NCI-H345 (cell line): Measurements from ENCODE around the gene SH3GL1.

ENCODE experiments used
- DNase-seq: peaks from one replicate; lab custom pipeline; 2025; lab: John Stamatoyannopoulos, UW

The SH3GL1 gene

GRCh38 chr19:4431808-4432674 is 31.7 kb upstream of the SH3GL1 start:
- no peak for DNase-seq

GRCh38 chr19:4431296-4431695 is 30.9 kb upstream of the SH3GL1 start:
- no peak for DNase-seq

GRCh38 chr19:4430760-4431159 is 30.4 kb upstream of the SH3GL1 start:
- DNase-seq = no peak

GRCh38 chr19:4429771-4430171 is 29.4 kb upstream of the SH3GL1 start:
- DNase-seq = no peak

- DNase-seq = no peak
Measured at GRCh38 chr19:4429256-4429655, 28.9 kb upstream of the SH3GL1 start.

GRCh38 chr19:4428326-4428975 is 28.1 kb upstream of the SH3GL1 start:
- DNase-seq = no peak

- DNase-seq = no peak
Measured at GRCh38 chr19:4425537-4425936, 25.2 kb upstream of the SH3GL1 start.

GRCh38 chr19:4423416-4424126 is 23.2 kb upstream of the SH3GL1 start:
- DNase-seq = no peak

GRCh38 chr19:4416268-4416667 is 15.9 kb upstream of the SH3GL1 start:
- no peak for DNase-seq

GRCh38 chr19:4415352-4415751 is 15.0 kb upstream of the SH3GL1 start:
- DNase-seq = no peak

GRCh38 chr19:4414800-4415321 is 14.5 kb upstream of the SH3GL1 start:
- DNase-seq = no peak

GRCh38 chr19:4414144-4414799 is 13.9 kb upstream of the SH3GL1 start:
- no peak for DNase-seq

GRCh38 chr19:4413588-4413987 is 13.2 kb upstream of the SH3GL1 start:
- DNase-seq = no peak

- no peak for DNase-seq
Measured at GRCh38 chr19:4409123-4409933, 9.0 kb upstream of the SH3GL1 start.

- DNase-seq = no peak
Measured at GRCh38 chr19:4406626-4407025, 6.3 kb upstream of the SH3GL1 start.

- no peak for DNase-seq
Measured at GRCh38 chr19:4405977-4406376, 5.6 kb upstream of the SH3GL1 start.

- DNase-seq = no peak
Measured at GRCh38 chr19:4403005-4403761, 2.8 kb upstream of the SH3GL1 start.

GRCh38 chr19:4402171-4403004 is 2.0 kb upstream of the SH3GL1 start, which contains the start of gene CHAF1A:
Gene CHAF1A (plus strand): TSS chr19:4402640. CDS start chr19:4402763, 123 bp downstream.
- DNase-seq = peak; percentile 100

GRCh38 chr19:4401769-4402170 is 1.4 kb upstream of the SH3GL1 start:
- DNase-seq = no peak

GRCh38 chr19:4399812-4400134 is 574 bp downstream of the SH3GL1 start:
- peak; percentile 26 for DNase-seq
